GM06990 (cell line): ENCODE measurements around the gene MGP.

Experiments
- DNase-seq: peaks from one replicate; pipeline ENCODE4 v3.0.0-alpha.2; 2011; ENCODE audit not compliant: insufficient read length; ENCODE audit errors: extremely low read depth
- H3K27me3 ChIP-seq: replicated peaks from 2 replicates; pipeline ENCODE4 v1.6.0; 2011; ENCODE audit warnings: low read length; ENCODE audit not compliant: control insufficient read depth, insufficient read depth
- H3K36me3 ChIP-seq: 2 replicates; pipeline ENCODE4 v1.5.1; 2011; ENCODE audit warnings: low read length; ENCODE audit not compliant: control insufficient read depth, insufficient read depth
- H3K4me3 ChIP-seq: replicated peaks from 2 replicates; pipeline ENCODE4 v1.5.1; 2011; ENCODE audit warnings: low read depth, mild to moderate bottlenecking, control low read depth, low read length
- CTCF ChIP-seq: IDR thresholded peaks from 2 replicates; pipeline ENCODE4 v1.5.1; 2011; ENCODE audit warnings: low read length, control low read depth, mild to moderate bottlenecking, inconsistent platforms; ENCODE audit not compliant: insufficient read depth, poor library complexity, severe bottlenecking

MGP gene

GRCh38 chr12:14920475-14921126 is 34.9 kb upstream of the MGP start:
- no peak for TF ChIP-seq CTCF
- Histone ChIP-seq H3K27me3 (no peaks in the 10 kb centered on the region), H3K4me3 (no peak overlapping the region), H3K36me3 (no peaks in the 10 kb centered on the region; the same call in none of the 2 replicates)
- no peak for DNase-seq

- Histone ChIP-seq H3K36me3 (peaks cover under 1% of the 10 kb centered on the region), H3K4me3 (no peak overlapping the region), H3K27me3 (no peaks in the 10 kb centered on the region)
- TF ChIP-seq CTCF = no peak
- DNase-seq = no peak
Observed at GRCh38 chr12:14919455-14919854, 33.8 kb upstream of the MGP start.

- Histone ChIP-seq H3K27me3 (no peaks in the 10 kb centered on the region), H3K36me3 (peaks cover 8% of the 10 kb centered on the region), H3K4me3 (no peak overlapping the region)
- no peak for DNase-seq
- no peak for TF ChIP-seq CTCF
Observed at GRCh38 chr12:14915736-14916135, 30.1 kb upstream of the MGP start.

- TF ChIP-seq CTCF = no peak
- Histone ChIP-seq H3K36me3 (peaks cover 8% of the 10 kb centered on the region), H3K27me3 (no peaks in the 10 kb centered on the region), H3K4me3 (no peak overlapping the region)
- no peak for DNase-seq
Observed at GRCh38 chr12:14913381-14913781, 27.7 kb upstream of the MGP start.

GRCh38 chr12:14911131-14911530 is 25.5 kb upstream of the MGP start:
- no peak for DNase-seq
- H3K27me3 ChIP-seq = no peaks in the 10 kb centered on the region
- no peak for TF ChIP-seq CTCF
- H3K36me3 ChIP-seq = peaks cover 8% of the 10 kb centered on the region
- no peak overlapping the region for H3K4me3 ChIP-seq
